GM21528 (cell line): ENCODE measurements around the gene MAT2B.

Experiments used
- ATAC-seq: cut with Tn5 transposase; IDR thresholded peaks from one replicate; pipeline ENCODE4 v1.9.1; 2021; ENCODE audit warnings: mild to moderate bottlenecking, moderate library complexity; ENCODE audit not compliant: unreplicated experiment, low FRiP score

The MAT2B gene

DNA sequence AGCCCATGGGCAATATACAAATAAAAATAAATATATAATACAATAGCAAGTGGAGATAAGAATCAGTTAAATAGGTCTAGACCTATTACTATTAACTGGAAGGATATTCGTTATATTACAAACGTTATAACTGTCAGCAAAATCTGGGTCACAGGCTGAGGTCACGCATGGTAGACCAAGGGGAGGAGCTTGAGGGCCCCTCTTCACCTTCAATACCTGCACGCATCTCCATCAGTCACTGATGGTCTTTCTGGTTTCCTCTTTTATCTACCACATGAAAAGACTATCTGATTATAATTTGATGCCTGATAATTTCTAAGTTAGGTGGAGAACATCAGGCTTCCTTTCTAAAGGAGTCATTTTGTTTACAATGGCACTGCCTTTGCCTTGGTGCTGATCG, 43.2 kb downstream of the MAT2B start:
- no peak for ATAC-seq

DNA sequence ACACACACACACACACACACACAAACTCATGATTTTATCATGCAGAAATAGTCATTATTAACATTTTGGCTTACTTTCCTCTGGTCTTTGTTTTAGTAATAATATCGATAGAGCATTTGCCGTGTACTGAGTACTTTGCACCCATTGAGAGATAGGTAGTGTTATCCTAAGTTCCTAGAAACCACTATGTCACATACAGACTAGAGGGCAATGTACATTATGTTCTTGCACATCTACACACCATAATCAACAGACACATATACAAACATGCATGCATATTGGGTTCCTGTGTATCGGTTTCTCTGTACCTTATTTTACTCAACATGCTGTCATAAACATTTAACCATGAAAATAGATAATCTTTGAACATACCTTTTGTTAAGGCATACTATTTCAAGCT, 45.7 kb downstream of the MAT2B start:
- no peak for ATAC-seq

GRCh38 chr5:163552536-163552935, 47.1 kb downstream of the MAT2B start:
- no peak for ATAC-seq

- no peak for ATAC-seq
Measured at GRCh38 chr5:163561339-163561738, 55.9 kb downstream of the MAT2B start.

GRCh38 chr5:163562071-163562470, 56.7 kb downstream of the MAT2B start:
- no peak for ATAC-seq

GRCh38 chr5:163563112-163563511, 57.7 kb downstream of the MAT2B start:
- no peak for ATAC-seq

GRCh38 chr5:163563880-163564279, 58.5 kb downstream of the MAT2B start:
- ATAC-seq = no peak

GRCh38 chr5:163564321-163564938, 59.0 kb downstream of the MAT2B start:
- peak; percentile 64 for ATAC-seq

DNA sequence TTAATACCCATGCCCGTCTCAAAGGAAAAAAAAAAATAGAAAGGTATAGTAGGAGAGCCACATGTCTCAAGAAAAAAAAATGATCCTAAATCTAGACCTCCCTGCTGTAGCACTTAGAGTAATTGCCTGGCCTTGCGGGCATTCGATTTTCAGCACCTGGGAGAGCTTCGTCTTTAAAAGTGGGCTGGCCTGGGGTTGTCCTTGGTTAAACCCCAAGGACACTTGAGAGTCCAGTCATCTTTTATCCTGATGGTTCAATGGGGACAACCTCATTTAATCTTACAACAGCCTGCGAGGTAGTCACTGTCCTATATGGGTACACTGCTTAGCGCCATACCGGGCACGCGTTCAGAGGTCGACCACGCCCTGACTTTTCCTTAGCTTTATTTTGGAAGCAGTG, 60.1 kb downstream of the MAT2B start:
- peak; percentile 13 for ATAC-seq

DNA sequence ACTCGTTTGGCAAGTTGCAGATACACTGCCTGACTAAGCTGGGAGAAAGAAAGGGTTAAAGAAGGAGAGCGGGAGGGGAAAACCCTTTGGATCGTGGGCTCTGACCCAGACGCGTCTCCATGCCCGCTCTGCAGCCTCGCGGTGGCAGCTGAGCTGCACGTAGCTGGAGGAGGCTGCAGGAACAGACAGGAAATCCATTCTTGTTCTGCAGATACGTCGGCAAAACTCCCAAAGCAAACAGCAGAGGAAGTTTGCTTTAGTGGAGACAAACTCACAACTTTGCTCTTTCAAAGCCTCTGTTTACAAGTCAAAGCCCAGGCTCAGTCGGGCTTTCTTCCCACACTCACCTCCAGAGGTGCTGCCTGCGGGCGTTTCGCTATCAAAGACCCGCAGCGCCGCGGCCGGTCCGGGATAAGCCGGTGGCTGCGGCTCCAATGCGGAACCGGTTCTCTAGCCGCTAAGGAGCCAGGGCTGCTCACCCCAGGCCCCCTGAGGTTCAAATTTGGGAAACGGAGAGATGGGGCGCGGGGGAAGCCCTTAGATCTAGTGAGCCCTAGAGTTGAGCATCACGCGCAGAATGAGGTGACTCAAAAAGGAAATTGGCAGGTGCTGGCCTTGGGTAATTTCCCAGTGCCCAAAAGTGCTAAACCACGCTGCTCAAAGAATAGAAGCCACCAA, 60.7 kb downstream of the MAT2B start:
- ATAC-seq = peak; percentile 60

DNA sequence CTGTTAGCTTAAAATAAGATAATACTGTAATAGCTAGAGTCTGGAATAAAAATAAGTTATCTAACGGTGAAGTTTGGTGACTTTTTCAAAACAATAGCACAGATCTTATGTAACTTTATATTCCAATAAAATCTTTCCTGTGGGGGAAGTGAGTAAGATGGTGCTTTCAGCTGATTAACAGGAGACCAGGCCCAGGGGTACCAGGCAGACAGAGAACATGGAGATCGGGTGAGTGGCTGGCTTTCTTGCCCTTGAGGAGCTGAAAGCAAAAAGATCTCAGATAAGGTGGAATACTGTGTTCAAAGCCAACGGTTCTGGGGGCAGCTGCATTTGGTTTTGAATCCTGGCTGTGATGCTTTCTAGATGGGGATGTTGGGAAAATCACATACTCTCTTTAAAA, 61.3 kb downstream of the MAT2B start:
- ATAC-seq = no peak

GRCh38 chr5:163567811-163568210, 62.4 kb downstream of the MAT2B start:
- ATAC-seq = no peak
